ENCODE results near the gene PITRM1.

DNA sequence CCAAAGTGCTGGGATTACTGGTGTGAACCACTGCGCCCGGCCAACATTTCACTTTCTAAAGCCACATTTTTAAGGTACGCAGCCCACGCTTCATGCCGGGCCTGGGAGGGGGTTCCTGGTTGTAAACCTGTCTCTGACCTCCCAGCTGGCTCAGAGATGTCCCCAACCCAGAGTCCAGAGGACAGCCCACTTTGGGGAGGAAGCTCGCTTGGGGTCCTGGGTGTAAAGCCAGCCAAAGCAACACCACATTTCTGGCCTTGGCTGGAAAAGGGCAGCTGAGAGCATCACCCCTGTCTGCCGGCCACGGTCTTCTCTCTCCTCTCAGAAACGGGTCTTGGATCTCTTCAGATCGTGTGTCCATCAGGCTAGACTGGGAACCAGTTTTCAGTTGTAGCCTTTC, 23.9 kb upstream of the PITRM1 start:
- TF ChIP-seq, protein P1, sequence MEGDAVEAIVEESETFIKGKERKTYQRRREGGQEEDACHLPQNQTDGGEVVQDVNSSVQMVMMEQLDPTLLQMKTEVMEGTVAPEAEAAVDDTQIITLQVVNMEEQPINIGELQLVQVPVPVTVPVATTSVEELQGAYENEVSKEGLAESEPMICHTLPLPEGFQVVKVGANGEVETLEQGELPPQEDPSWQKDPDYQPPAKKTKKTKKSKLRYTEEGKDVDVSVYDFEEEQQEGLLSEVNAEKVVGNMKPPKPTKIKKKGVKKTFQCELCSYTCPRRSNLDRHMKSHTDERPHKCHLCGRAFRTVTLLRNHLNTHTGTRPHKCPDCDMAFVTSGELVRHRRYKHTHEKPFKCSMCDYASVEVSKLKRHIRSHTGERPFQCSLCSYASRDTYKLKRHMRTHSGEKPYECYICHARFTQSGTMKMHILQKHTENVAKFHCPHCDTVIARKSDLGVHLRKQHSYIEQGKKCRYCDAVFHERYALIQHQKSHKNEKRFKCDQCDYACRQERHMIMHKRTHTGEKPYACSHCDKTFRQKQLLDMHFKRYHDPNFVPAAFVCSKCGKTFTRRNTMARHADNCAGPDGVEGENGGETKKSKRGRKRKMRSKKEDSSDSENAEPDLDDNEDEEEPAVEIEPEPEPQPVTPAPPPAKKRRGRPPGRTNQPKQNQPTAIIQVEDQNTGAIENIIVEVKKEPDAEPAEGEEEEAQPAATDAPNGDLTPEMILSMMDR (IDR thresholded peaks at IDR 0.05; ENCODE audit: low read length): no peak
- no peak for TF ChIP-seq EZH2 (IDR thresholded peaks at IDR 0.05; ENCODE audit: borderline replicate concordance, low read length)
